ENCODE measurements around the gene XIRP1.

The XIRP1 gene

GRCh38 chr3:39137991-39138803 lies 54.2 kb downstream of the XIRP1 start:
- DNase-seq (ENCODE audit: low read depth) = no peak
- no peak for TF ChIP-seq CTCF (IDR thresholded peaks at IDR 0.05; ENCODE audit: insufficient read depth, low read depth, low read length, missing control alignments)
- no peak overlapping the region for H3K4me3 ChIP-seq (ENCODE audit: low read length)

- DNase-seq (ENCODE audit: low read depth) = no peak
- no peak overlapping the region for H3K4me3 ChIP-seq (ENCODE audit: low read length)
- no peak for TF ChIP-seq CTCF (IDR thresholded peaks at IDR 0.05; ENCODE audit: insufficient read depth, low read depth, low read length, missing control alignments)
These were observed 54.9 kb downstream of the XIRP1 start for GRCh38 chr3:39137435-39137936.

- TF ChIP-seq CTCF (IDR thresholded peaks at IDR 0.05; ENCODE audit: insufficient read depth, low read depth, low read length, missing control alignments) = no peak
- DNase-seq (ENCODE audit: low read depth) = no peak
- no peak overlapping the region for H3K4me3 ChIP-seq (ENCODE audit: low read length)
These were observed 55.6 kb downstream of the XIRP1 start for GRCh38 chr3:39136533-39137434.

- TF ChIP-seq CTCF (IDR thresholded peaks at IDR 0.05; ENCODE audit: insufficient read depth, low read depth, low read length, missing control alignments) = no peak
- H3K4me3 ChIP-seq (ENCODE audit: low read length) = no peak overlapping the region
- no peak for DNase-seq (ENCODE audit: low read depth)
These were observed 57.1 kb downstream of the XIRP1 start for GRCh38 chr3:39135170-39135805.

- no peak for DNase-seq (ENCODE audit: low read depth)
- no peak for TF ChIP-seq CTCF (IDR thresholded peaks at IDR 0.05; ENCODE audit: insufficient read depth, low read depth, low read length, missing control alignments)
These were observed 58.1 kb downstream of the XIRP1 start for GRCh38 chr3:39134305-39134704.

GRCh38 chr3:39133822-39134221 lies 58.6 kb downstream of the XIRP1 start:
- H3K4me3 ChIP-seq (ENCODE audit: low read length) = no peak overlapping the region
- no peak for DNase-seq (ENCODE audit: low read depth)
- no peak for TF ChIP-seq CTCF (IDR thresholded peaks at IDR 0.05; ENCODE audit: insufficient read depth, low read depth, low read length, missing control alignments)

More at GRCh38 chr3:39134305-39134704, 58.1 kb downstream of the XIRP1 start:
- no peak overlapping the region for H3K4me3 ChIP-seq (ENCODE audit: low read length)
